PC-3 (cell line): Measurements from ENCODE around the gene EXOC4. TPM values are rescaled to one million over a fixed set of nuclear protein-coding genes. Genes with fewer than 3 reads are reported as not detected.

Source experiments
- ATAC-seq: fragments of 200-7000 bp; cut with Tn5 transposase; 2 replicates; pipeline ENCODE4 v1.9.1; 2020; ENCODE audit warnings: mild to moderate bottlenecking, moderate library complexity
- BruUV-seq: library from RNA; stranded (reverse); fragments of 400-500 nt; replicated peaks from 2 replicates; lab custom pipeline; 2021; lab: Mats Ljungman, UMichigan
- CTCF ChIA-PET: fragments of 300-600 bp; sonication (Branson Sonifier 250); formaldehyde crosslinking; loops from one replicate; lab custom pipeline; 2022; ENCODE audit warnings: antibody characterized with exemption; lab: Charles Lee
- POLR2A ChIA-PET: fragments of 300-600 bp; sonication (Branson Sonifier 250); formaldehyde crosslinking; loops from one replicate; lab custom pipeline; 2022; ENCODE audit warnings: antibody characterized with exemption; ENCODE audit not compliant: unreplicated experiment; lab: Charles Lee
- DNase-seq: peaks from one replicate; pipeline ENCODE4 v3.0.0-alpha.2; 2015
- H2AFZ ChIP-seq: fragments of 300-600 bp; sonication (generic); 2 replicates; pipeline ENCODE4 v1.6.0; 2016; ENCODE audit warnings: antibody characterized with exemption, low read length
- H3F3A ChIP-seq: fragments of 300-600 bp; sonication (generic); one replicate; pipeline ENCODE4 v1.6.0; 2017; ENCODE audit warnings: antibody characterized with exemption, low read length, control low read depth, mild to moderate bottlenecking; ENCODE audit not compliant: unreplicated experiment
- H3K27ac ChIP-seq: fragments of 300-600 bp; sonication (generic); 2 replicates; pipeline ENCODE4 v1.5.1; 2016; ENCODE audit warnings: mild to moderate bottlenecking, low read length
- H3K27me3 ChIP-seq: fragments of 300-600 bp; sonication (generic); 2 replicates; pipeline ENCODE4 v1.6.1; 2016; ENCODE audit warnings: low read length, mixed read lengths
- H3K36me3 ChIP-seq: fragments of 300-600 bp; sonication (generic); 2 replicates; pipeline ENCODE4 v1.6.1; 2016; ENCODE audit warnings: low read depth, mixed run types, low read length, mixed read lengths
- H3K4me1 ChIP-seq: fragments of 300-600 bp; sonication (generic); 2 replicates; pipeline ENCODE4 v1.5.1; 2016; ENCODE audit warnings: low read length; ENCODE audit not compliant: insufficient read depth
- H3K4me2 ChIP-seq: fragments of 300-600 bp; sonication (generic); 2 replicates; pipeline ENCODE4 v1.6.0; 2016; ENCODE audit warnings: low read length
- H3K4me3 ChIP-seq: fragments of 300-600 bp; sonication (generic); 2 replicates; pipeline ENCODE4 v1.5.1; 2016; ENCODE audit warnings: mild to moderate bottlenecking, low read length, mixed read lengths
- H3K79me2 ChIP-seq: fragments of 300-600 bp; sonication (generic); 2 replicates; pipeline ENCODE4 v1.6.1; 2017; ENCODE audit warnings: low read length, mixed read lengths
- H3K9ac ChIP-seq: fragments of 300-600 bp; sonication (generic); 2 replicates; pipeline ENCODE4 v1.6.0; 2016; ENCODE audit warnings: mild to moderate bottlenecking, low read length
- H3K9me2 ChIP-seq: fragments of 300-600 bp; sonication (generic); replicated peaks from 2 replicates; pipeline ENCODE4 v1.6.1; 2016; ENCODE audit warnings: mixed run types, low read length, mixed read lengths
- H3K9me3 ChIP-seq: fragments of 300-600 bp; sonication (generic); 2 replicates; pipeline ENCODE4 v1.6.1; 2016; ENCODE audit warnings: low read length, mixed read lengths
- H4K20me1 ChIP-seq: fragments of 300-600 bp; sonication (generic); 2 replicates; pipeline ENCODE4 v1.6.1; 2016; ENCODE audit warnings: low read length, mixed read lengths
- CTCF ChIP-seq: fragments of 300-600 bp; sonication (generic); conservative IDR thresholded peaks from 2 replicates; pipeline ENCODE4 v1.5.1; 2017; ENCODE audit warnings: antibody characterized with exemption, low read depth, mild to moderate bottlenecking, low read length
- EZH2 ChIP-seq: fragments of 300-600 bp; sonication (generic); IDR thresholded peaks from one replicate; pipeline ENCODE4 v1.6.1; 2017; ENCODE audit warnings: antibody characterized with exemption, mild to moderate bottlenecking, low read length; ENCODE audit not compliant: unreplicated experiment
- EZH2phosphoT487 ChIP-seq: fragments of 300-600 bp; sonication (generic); IDR thresholded peaks from 2 replicates; pipeline ENCODE4 v1.6.1; 2018; ENCODE audit warnings: mild to moderate bottlenecking, antibody characterized with exemption, low read length, borderline replicate concordance
- intact Hi-C: fragments of 100-400 bp; cut with micrococcal nuclease; formaldehyde crosslinking; loops from 2 replicates; pipeline ENCODE4 v1.9.0; 2023
- total RNA-seq: library from RNA; depleted of rRNA; stranded (reverse); fragments of >200 nt; gene quantifications from 2 replicates; pipeline ENCODE4 v1.2.3, GENCODE V29; 2014

The EXOC4 gene
- total RNA-seq, 1 experiment from 2014 or later = 43.5 TPM

GRCh38 chr7:133971625-133972024, 718.7 kb downstream of the EXOC4 start:
- H3K9me2 ChIP-seq = no peaks in the 10 kb centered on the region
- no peak for TF ChIP-seq EZH2
- no peak for TF ChIP-seq EZH2phosphoT487
- TF ChIP-seq CTCF = no peak
- H3K79me2 ChIP-seq = no peaks in the 10 kb centered on the region
- ChIA-PET POLR2A (no interaction called here), CTCF (interaction anchor here (0.6 kb wide), 1 partner anchor 1278 kb away, joined by 3 read pairs; no protein-coding TSS in a partner anchor)
- H2AFZ ChIP-seq = no peak overlapping the region
- H3F3A ChIP-seq = no peaks in the 10 kb centered on the region
- no TSS peak for BruUV-seq
- intact Hi-C loops = no loop called here
- ATAC-seq = no peak
- H3K9me3 ChIP-seq = no peaks in the 10 kb centered on the region
- no peak overlapping the region for H3K4me3 ChIP-seq
- no peak overlapping the region for H3K27ac ChIP-seq
- no peak for DNase-seq
- H3K4me2 ChIP-seq = no peak overlapping the region
- no peaks in the 10 kb centered on the region for H3K36me3 ChIP-seq
- H3K9ac ChIP-seq = no peak overlapping the region
- H3K27me3 ChIP-seq = no peaks in the 10 kb centered on the region
- H3K4me1 ChIP-seq = no peaks in the 10 kb centered on the region
- no peaks in the 10 kb centered on the region for H4K20me1 ChIP-seq

- ATAC-seq (no peak), DNase-seq (no peak)
- no peaks in the 10 kb centered on the region for H3F3A ChIP-seq
- no peaks in the 10 kb centered on the region for H3K27me3 ChIP-seq
- ChIA-PET CTCF (no interaction called here), POLR2A (no interaction called here)
- TF ChIP-seq CTCF = no peak
- no peak for TF ChIP-seq EZH2phosphoT487
- no peak for TF ChIP-seq EZH2
- H3K4me1 ChIP-seq = 0 out of 2 replicates have a peak, but pooled peaks cover 4% of the 10 kb centered on the region
- no peaks in the 10 kb centered on the region for H4K20me1 ChIP-seq
- H3K4me2 ChIP-seq = no peak overlapping the region
- BruUV-seq = no TSS peak
- H3K79me2 ChIP-seq = no peaks in the 10 kb centered on the region
- no peaks in the 10 kb centered on the region for H3K9me3 ChIP-seq
- no peak overlapping the region for H3K27ac ChIP-seq
- intact Hi-C loops = no loop called here
- no peak overlapping the region for H3K9ac ChIP-seq
- H3K4me3 ChIP-seq = no peak overlapping the region
- no peak overlapping the region for H2AFZ ChIP-seq
- H3K9me2 ChIP-seq = no peaks in the 10 kb centered on the region
- H3K36me3 ChIP-seq = no peaks in the 10 kb centered on the region
These were observed 720.8 kb downstream of the EXOC4 start for GRCh38 chr7:133973710-133974109.

- no peak for TF ChIP-seq CTCF
- no peak for TF ChIP-seq EZH2
- no peak for TF ChIP-seq EZH2phosphoT487
- H3K27me3 ChIP-seq = no peaks in the 10 kb centered on the region
- H4K20me1 ChIP-seq = no peaks in the 10 kb centered on the region
- intact Hi-C loops = no loop called here
- BruUV-seq = no TSS peak
- H3K36me3 ChIP-seq = no peaks in the 10 kb centered on the region
- H3K27ac ChIP-seq = no peak overlapping the region
- ChIA-PET POLR2A (no interaction called here), CTCF (no interaction called here)
- no peak overlapping the region for H3K9ac ChIP-seq
- 0 out of 2 replicates have a peak, but pooled peaks cover 4% of the 10 kb centered on the region for H3K4me1 ChIP-seq
- DNase-seq = no peak
- H3F3A ChIP-seq = no peaks in the 10 kb centered on the region
- H3K4me2 ChIP-seq = no peak overlapping the region
- no peak overlapping the region for H2AFZ ChIP-seq
- H3K9me2 ChIP-seq = no peaks in the 10 kb centered on the region
- no peaks in the 10 kb centered on the region for H3K79me2 ChIP-seq
- no peaks in the 10 kb centered on the region for H3K9me3 ChIP-seq
- H3K4me3 ChIP-seq = no peak overlapping the region
- 0 out of 2 replicates have a peak, but pooled peaks have one; percentile 16 for ATAC-seq
These were observed 722.3 kb downstream of the EXOC4 start for GRCh38 chr7:133975130-133975529.
